IgD-negative memory B cell (primary cell): ENCODE data around the gene ARHGAP1. TPM values are rescaled to one million over a fixed set of nuclear protein-coding genes. Genes with fewer than 3 reads are reported as not detected.
A peak's percentile ranks its signal among the peaks of the same experiment; 100 is the strongest.
"Not testable (repeated sequence)": the region's sequence is repeated elsewhere in the genome, so short reads cannot be mapped to it uniquely, and the experiment has no call there.

Experiments used
- H3K27ac Mint-ChIP-seq, 3 donors: one replicate each; pipeline ENCODE4 v1.8.0; 2020 to 2022; ENCODE audit warnings: mild to moderate bottlenecking in 3 of 3, mixed read lengths in 3 of 3, moderate library complexity in 1 of 3
- H3K27me3 Mint-ChIP-seq: one replicate; pipeline ENCODE4 v1.8.0; 2021; ENCODE audit warnings: mixed read lengths
- H3K36me3 Mint-ChIP-seq: one replicate; pipeline ENCODE4 v1.8.0; 2020; ENCODE audit warnings: mild to moderate bottlenecking, mixed read lengths
- H3K4me1 Mint-ChIP-seq, 3 donors: one replicate each; pipeline ENCODE4 v1.8.0; 2020 to 2022; ENCODE audit warnings: mixed read lengths in 3 of 3, mild to moderate bottlenecking in 1 of 3
- H3K4me3 Mint-ChIP-seq, 4 donors: one replicate each; pipeline ENCODE4 v1.8.0; 2020 to 2022; ENCODE audit warnings: mild to moderate bottlenecking in 4 of 4, mixed read lengths in 4 of 4, moderate library complexity in 3 of 4
- H3K9me3 Mint-ChIP-seq, 3 donors: one replicate each; pipeline ENCODE4 v1.8.0; 2020 to 2021; ENCODE audit warnings: mixed read lengths in 3 of 3, mild to moderate bottlenecking in 1 of 3
- polyA plus RNA-seq: library from polyadenylated mRNA; unstranded; fragments of 300-500 nt; fragmentation: Illumina TruSeq; gene quantifications from one replicate; pipeline ENCODE4 v1.2.3, GENCODE V29; 2021

Gene ARHGAP1
- polyA plus RNA-seq, 1 donor from 2014 or later: 42.6 TPM

- H3K4me1 Mint-ChIP-seq: peaks cover 16 to 21% (median 17%) of the 10 kb centered on the region in 3 donors
- H3K4me3 Mint-ChIP-seq: peak overlapping the region in 1 of 4 donors; percentile 52
- peaks cover 4% of the 10 kb centered on the region for H3K36me3 Mint-ChIP-seq
- H3K27me3 Mint-ChIP-seq: no peaks in the 10 kb centered on the region
- H3K27ac Mint-ChIP-seq: peak overlapping the region in 2 of 3 donors; percentile 4 to 92
- H3K9me3 Mint-ChIP-seq: no peaks in the 10 kb centered on the region
Measured at GRCh38 chr11:46675949-46676348, 24.5 kb downstream of the ARHGAP1 start.

DNA sequence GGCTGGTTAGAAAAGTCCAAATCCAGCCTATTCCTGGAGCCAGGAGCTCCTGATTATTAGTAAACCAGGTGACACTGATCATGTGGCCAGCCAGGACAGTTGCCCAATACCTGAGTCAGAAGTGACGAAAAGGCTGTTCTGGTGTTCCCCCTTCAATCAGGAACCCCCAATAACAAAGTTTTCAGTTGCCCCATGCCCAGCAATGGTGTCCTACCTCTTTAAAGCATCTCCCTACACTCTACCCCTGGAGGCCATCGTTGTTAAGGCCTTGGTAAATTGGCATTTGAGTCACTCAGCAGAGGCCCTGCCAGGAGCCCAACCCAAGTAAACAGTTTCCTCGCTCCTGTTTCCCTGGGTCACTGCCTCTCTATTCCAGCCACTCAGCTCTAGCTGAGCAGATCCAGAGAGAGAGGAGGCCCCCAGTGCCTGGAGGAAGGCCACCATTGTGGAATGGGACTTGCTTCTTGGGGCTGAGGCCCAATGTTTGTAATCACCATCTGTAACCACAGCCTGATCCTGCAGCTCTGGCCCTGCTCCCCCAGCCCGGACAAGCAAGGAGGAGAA lies 25.0 kb downstream of the ARHGAP1 start:
- Mint-ChIP-seq H3K36me3 (peaks cover 4% of the 10 kb centered on the region), H3K27ac (peak overlapping the region; percentile 4 to 92 (median 91)), H3K4me1 (peaks cover 16 to 22% (median 18%) of the 10 kb centered on the region in 3 donors), H3K27me3 (no peaks in the 10 kb centered on the region), H3K9me3 (no peaks in the 10 kb centered on the region), H3K4me3 (no peak overlapping the region)

DNA sequence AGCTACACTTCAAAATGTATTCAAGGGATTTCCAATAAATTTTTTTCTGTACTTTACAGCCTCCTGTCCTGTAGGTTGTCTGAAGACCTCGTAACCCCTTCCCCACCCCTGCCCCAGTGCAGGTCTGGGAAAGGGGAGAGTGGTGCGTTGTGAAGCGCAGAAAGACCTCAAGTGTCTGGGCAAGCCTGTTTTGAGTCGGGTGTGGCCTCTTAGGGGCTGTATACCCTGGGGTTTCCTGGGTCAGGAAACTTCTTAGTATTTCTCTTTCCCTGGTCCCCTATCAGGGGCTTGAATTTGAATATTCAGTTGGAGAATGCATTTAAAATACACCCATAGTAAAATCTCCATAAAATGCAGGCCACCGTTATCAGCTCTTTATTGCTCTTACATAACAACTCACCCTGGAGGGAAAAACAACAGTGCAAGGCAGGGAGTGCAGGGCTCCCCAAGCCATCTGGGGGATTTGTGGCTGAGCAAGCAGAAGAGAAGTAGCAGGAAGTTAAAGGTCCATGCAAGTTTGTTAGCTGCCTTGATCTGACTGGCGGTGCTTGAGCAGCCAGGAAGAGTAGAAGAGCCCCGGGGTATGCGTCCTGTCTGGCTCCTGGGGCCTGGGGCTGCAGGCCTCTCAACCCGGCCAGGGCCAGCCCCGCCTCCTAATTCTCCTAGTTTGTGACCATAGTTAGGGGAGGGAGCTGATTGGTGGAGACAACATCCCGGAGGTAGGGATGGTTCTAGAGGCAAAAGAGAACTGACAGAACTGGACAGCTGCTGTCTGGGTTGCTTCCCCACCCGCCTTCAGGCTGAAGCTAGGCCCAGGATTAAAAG lies 25.7 kb downstream of the ARHGAP1 start:
- peak overlapping the region; percentile 81 to 92 (median 91) for H3K27ac Mint-ChIP-seq
- H3K27me3 Mint-ChIP-seq: no peaks in the 10 kb centered on the region
- H3K4me1 Mint-ChIP-seq: peaks cover 16 to 22% (median 18%) of the 10 kb centered on the region in 3 donors
- peak overlapping the region in 2 of 4 donors; percentile 62 to 71 for H3K4me3 Mint-ChIP-seq
- H3K9me3 Mint-ChIP-seq: no peaks in the 10 kb centered on the region
- H3K36me3 Mint-ChIP-seq: peaks cover 4% of the 10 kb centered on the region

- Mint-ChIP-seq H3K4me3 (peak overlapping the region in 2 of 4 donors; percentile 5 to 71), H3K9me3 (no peaks in the 10 kb centered on the region), H3K36me3 (peaks cover 4% of the 10 kb centered on the region), H3K27me3 (no peaks in the 10 kb centered on the region), H3K27ac (peak overlapping the region in 2 of 3 donors; percentile 81 to 92), H3K4me1 (peaks cover 16 to 22% (median 18%) of the 10 kb centered on the region in 3 donors)
Measured at GRCh38 chr11:46673713-46674462, 26.5 kb downstream of the ARHGAP1 start.

- peaks cover 16 to 22% (median 16%) of the 10 kb centered on the region in 3 donors for H3K4me1 Mint-ChIP-seq
- no peaks in the 10 kb centered on the region for H3K9me3 Mint-ChIP-seq
- peak overlapping the region in 1 of 3 donors; percentile 18 for H3K27ac Mint-ChIP-seq
- H3K4me3 Mint-ChIP-seq: no peak overlapping the region
- H3K36me3 Mint-ChIP-seq: peaks cover 4% of the 10 kb centered on the region
- no peaks in the 10 kb centered on the region for H3K27me3 Mint-ChIP-seq
Measured at GRCh38 chr11:46672381-46672839, 28.0 kb downstream of the ARHGAP1 start.

DNA sequence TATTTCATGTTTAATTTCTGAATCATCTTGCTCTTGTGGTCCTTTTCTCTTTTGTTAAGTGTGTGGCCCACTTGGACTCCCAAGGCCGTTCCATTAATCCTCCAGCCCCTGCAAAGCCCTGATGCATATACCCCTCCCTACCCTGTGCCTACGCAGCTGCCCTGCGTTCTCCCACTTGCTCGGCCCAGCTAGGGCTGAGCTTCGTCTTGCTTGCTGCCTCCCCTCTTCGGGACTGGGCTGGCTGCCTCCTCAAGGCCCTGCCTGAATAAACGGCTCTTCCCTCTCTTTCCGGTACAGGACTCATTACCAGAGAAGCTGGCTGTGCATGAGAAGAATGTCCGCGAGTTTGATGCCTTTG lies 28.5 kb downstream of the ARHGAP1 start:
- H3K4me3 Mint-ChIP-seq: no peak overlapping the region
- peak overlapping the region in 1 of 3 donors; percentile 76 for H3K27ac Mint-ChIP-seq
- H3K27me3 Mint-ChIP-seq: no peaks in the 10 kb centered on the region
- peaks cover 4% of the 10 kb centered on the region for H3K36me3 Mint-ChIP-seq
- no peaks in the 10 kb centered on the region for H3K9me3 Mint-ChIP-seq
- peaks cover 11 to 17% (median 13%) of the 10 kb centered on the region in 3 donors for H3K4me1 Mint-ChIP-seq

- Mint-ChIP-seq H3K4me1 (peaks cover 8 to 12% (median 11%) of the 10 kb centered on the region in 3 donors), H3K27ac (peak overlapping the region in 2 of 3 donors; percentile 67 to 76)
- not testable (repeated sequence) for H3K27me3 Mint-ChIP-seq, H3K9me3 Mint-ChIP-seq, H3K36me3 Mint-ChIP-seq, H3K4me3 Mint-ChIP-seq
Measured at GRCh38 chr11:46670521-46670920, 29.9 kb downstream of the ARHGAP1 start.

DNA sequence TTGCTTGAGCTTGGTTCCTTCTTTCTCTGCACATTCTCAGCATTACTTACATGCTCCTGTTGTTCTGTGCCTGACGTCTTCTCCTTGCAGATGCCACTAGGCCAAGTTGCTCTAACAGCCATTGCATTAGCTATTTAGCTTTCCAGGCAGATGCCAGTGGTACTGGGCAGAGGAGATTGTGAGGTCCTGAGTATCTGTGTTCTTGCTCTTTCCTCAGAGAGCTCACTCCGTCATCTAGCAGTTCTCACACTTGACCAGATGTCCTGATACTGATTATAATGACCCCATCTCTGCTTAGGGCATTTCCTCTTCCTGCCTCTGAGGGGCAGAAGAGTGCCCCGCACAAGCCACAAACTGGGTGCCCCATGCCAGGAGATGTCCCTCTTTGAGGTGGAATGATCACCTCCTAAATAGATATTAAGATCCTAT lies 30.7 kb downstream of the ARHGAP1 start:
- no peaks in the 10 kb centered on the region for H3K27me3 Mint-ChIP-seq
- H3K36me3 Mint-ChIP-seq: peaks cover 4% of the 10 kb centered on the region
- H3K4me1 Mint-ChIP-seq: peaks cover 4 to 9% (median 7%) of the 10 kb centered on the region in 3 donors
- H3K27ac Mint-ChIP-seq: no peak overlapping the region
- H3K4me3 Mint-ChIP-seq: no peak overlapping the region
- no peaks in the 10 kb centered on the region for H3K9me3 Mint-ChIP-seq

GRCh38 chr11:46668480-46669085 lies 31.8 kb downstream of the ARHGAP1 start:
- Mint-ChIP-seq H3K9me3 (no peaks in the 10 kb centered on the region), H3K4me1 (peaks cover 0 to 5% (median 2%) of the 10 kb centered on the region in 3 donors), H3K27ac (peak overlapping the region in 1 of 3 donors; percentile 83), H3K27me3 (no peaks in the 10 kb centered on the region), H3K36me3 (peaks cover 4% of the 10 kb centered on the region), H3K4me3 (no peak overlapping the region)

GRCh38 chr11:46667043-46667481 lies 33.4 kb downstream of the ARHGAP1 start:
- H3K36me3 Mint-ChIP-seq: peaks cover 2% of the 10 kb centered on the region
- no peaks in the 10 kb centered on the region for H3K9me3 Mint-ChIP-seq
- no peak overlapping the region for H3K4me3 Mint-ChIP-seq
- no peaks in the 10 kb centered on the region for H3K27me3 Mint-ChIP-seq
- peaks cover 0 to 5% (median 2%) of the 10 kb centered on the region in 3 donors for H3K4me1 Mint-ChIP-seq
- H3K27ac Mint-ChIP-seq: no peak overlapping the region

GRCh38 chr11:46666516-46666915 lies 33.9 kb downstream of the ARHGAP1 start:
- H3K27me3 Mint-ChIP-seq: no peaks in the 10 kb centered on the region
- H3K9me3 Mint-ChIP-seq: no peaks in the 10 kb centered on the region
- H3K27ac Mint-ChIP-seq: peak overlapping the region in 1 of 3 donors; percentile 39
- H3K4me3 Mint-ChIP-seq: no peak overlapping the region
- H3K4me1 Mint-ChIP-seq: peaks cover 0 to 5% (median 2%) of the 10 kb centered on the region in 3 donors
- peaks cover 2% of the 10 kb centered on the region for H3K36me3 Mint-ChIP-seq

- no peak overlapping the region for H3K4me3 Mint-ChIP-seq
- H3K9me3 Mint-ChIP-seq: no peaks in the 10 kb centered on the region
- no peak overlapping the region for H3K27ac Mint-ChIP-seq
- H3K27me3 Mint-ChIP-seq: no peaks in the 10 kb centered on the region
- H3K36me3 Mint-ChIP-seq: peaks cover 2% of the 10 kb centered on the region
- H3K4me1 Mint-ChIP-seq: peaks cover 0 to 2% (median 0%) of the 10 kb centered on the region in 3 donors
Measured at GRCh38 chr11:46665356-46665755, 35.1 kb downstream of the ARHGAP1 start.

- H3K27me3 Mint-ChIP-seq: no peaks in the 10 kb centered on the region
Measured at GRCh38 chr11:46664612-46665011, 35.8 kb downstream of the ARHGAP1 start.

GRCh38 chr11:46663277-46663940 lies 37.0 kb downstream of the ARHGAP1 start:
- no peak overlapping the region for H3K4me3 Mint-ChIP-seq
- no peaks in the 10 kb centered on the region for H3K27me3 Mint-ChIP-seq
- H3K9me3 Mint-ChIP-seq: no peaks in the 10 kb centered on the region
- H3K27ac Mint-ChIP-seq: no peak overlapping the region
- H3K36me3 Mint-ChIP-seq: no peaks in the 10 kb centered on the region
- peaks cover 0 to 2% (median 0%) of the 10 kb centered on the region in 3 donors for H3K4me1 Mint-ChIP-seq

More at GRCh38 chr11:46664612-46665011, 35.8 kb downstream of the ARHGAP1 start:
- Mint-ChIP-seq H3K27ac (no peak overlapping the region), H3K4me1 (peaks cover 0 to 2% (median 0%) of the 10 kb centered on the region in 3 donors), H3K36me3 (peaks cover 2% of the 10 kb centered on the region), H3K9me3 (no peaks in the 10 kb centered on the region), H3K4me3 (no peak overlapping the region)
